HG03135 (cell line): ENCODE measurements around the gene FAM241B.

Source experiments
- ATAC-seq: cut with Tn5 transposase; IDR thresholded peaks from one replicate; pipeline ENCODE4 v1.9.1; 2021; ENCODE audit warnings: mild to moderate bottlenecking, moderate library complexity; ENCODE audit not compliant: unreplicated experiment

Gene FAM241B

DNA sequence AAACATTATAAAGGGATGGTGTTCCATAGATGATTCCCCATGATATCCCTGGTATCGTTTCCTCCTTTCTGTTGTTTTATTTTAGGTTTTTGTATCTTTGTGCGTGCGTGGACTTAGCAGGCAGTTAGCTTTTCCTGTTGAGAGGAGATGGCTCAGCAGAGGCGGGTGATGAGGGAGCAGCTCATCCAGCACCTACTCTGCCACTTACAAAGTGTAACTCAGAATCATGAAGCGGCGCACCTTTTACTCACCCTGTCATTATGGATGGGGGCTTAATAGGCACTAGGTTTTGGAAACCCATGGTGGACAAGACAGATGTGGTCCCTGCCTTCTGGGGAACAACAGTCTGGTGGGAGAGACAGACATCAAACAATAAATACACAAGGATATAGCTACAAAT lies 17.1 kb downstream of the FAM241B start:
- ATAC-seq, result no peak

DNA sequence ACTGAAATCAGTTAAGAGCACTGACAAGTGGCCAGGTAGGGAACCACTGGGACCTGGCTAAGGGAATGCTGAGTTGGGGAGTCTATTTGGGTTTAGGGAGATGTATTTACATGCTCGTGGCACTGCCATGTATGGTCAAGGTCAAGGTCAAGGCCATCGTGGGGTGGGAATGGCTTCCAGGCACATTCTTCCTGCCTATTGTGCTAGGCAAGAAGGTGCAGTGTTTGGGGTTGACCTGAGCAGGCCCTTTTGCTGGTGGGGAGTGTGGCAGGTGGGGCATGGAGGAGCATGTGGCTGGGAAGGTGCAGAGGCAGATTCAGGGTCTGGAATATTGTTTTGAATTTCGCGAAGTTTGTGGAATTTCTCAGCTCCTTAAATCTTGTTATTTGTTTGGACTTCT lies 17.8 kb downstream of the FAM241B start:
- no peak for ATAC-seq

DNA sequence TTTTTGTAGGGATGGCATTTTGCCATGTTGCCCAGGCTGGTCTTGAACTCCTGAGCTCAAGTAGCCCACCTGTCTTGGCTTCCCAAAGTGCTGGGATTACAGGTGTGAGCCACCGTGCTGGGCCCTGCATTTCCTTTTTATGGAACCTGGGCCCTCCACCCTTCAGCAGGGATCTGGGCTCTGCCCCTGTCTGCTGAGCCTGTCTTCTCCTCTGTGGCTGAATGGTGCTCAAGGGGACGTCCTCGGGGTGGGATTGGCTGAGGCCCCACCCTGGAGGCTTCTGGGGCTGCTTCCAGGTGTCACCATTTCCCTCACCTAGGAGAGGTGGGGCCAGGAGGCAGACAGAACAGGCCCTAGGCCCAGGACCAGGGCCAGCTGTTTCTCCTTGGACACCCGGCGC lies 18.4 kb downstream of the FAM241B start:
- no peak for ATAC-seq

DNA sequence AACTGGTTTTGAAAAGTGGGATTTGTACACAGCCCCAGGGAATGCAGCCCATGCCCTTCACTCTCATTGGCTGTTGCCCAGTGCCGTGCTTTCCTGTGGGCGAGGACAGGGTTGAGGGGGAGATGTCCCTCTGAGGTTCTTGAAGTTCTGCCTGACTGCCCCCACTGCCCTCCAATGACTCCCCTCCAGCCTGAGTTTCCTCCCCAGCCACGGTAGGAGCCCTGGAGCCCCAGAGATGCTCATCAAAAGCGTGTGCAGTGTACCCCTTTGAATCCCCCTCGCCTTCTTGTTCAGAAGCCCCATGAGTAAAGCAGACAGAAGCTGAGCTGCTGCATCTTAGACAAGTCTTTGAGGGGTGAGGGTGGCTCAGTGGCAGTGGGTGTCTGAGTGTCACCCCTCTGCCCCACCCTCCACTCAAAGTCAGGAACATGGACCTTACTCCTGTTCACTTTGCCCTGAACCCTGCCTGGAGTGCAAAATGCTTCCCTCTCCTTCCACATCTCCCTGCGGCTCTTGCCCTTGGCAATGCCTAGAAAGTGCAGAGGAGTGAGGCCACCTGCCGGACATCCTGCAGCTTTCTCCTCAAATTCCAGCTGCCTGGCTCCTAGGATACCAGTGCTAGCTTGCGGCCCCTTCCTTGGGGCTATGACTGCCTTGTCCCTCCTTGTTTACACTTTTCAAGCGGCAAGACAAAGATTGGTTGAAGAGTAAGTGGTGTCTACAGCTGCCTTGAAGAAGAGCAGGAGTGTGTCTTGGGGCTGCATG lies 19.9 kb downstream of the FAM241B start:
- ATAC-seq, result no peak

DNA sequence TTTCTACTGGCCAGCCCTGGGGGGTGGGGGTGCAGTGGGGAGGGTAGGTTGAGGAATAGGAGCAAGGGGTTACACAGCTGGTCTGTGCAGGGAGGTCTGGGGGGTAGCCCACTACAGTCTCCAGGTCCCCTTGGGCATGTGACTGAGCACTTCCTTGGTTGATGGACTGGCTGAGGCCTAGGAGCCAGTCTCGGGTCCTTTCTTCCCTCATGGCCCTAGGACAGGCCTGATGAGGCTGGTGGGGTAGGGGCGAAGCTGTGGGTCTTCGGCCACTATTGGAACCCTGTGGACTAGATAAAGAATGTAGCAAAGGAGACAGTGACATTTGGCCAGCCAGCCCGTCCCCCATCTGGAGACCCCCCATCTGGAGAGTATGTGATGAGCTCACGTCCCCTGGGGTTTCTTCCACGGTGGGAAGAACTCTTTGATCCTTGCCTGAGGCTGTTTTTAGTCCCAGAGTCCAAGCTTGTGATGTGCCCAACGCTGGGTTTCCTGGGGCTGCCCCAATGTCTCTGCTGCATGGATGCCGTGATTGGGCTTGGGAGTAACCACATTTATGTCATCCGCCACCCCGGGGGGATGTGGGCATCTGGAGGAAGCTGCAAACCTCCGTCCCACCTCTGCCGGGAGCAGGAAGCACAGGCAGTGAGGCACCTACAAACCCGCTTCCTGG lies 20.7 kb downstream of the FAM241B start:
- ATAC-seq, result no peak

DNA sequence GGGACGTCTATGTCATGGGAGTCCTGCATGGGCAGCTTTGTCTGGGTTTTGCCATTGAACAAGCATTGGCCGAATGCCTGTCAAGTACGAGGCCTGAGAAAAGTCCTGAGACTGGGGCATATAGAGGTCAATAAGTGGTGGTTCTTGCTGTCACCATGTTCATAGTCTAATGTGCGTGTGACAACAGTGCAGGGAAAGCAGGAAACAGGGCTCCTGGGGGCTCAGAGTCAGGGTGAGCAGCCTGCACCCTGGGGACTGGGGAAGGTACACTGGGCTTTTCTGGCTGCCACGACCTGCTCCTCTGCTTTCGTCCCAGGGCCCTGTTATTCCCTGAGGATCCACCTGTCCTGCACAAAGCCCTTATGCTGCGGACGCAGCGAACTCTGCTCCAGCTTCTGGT lies 21.3 kb downstream of the FAM241B start:
- ATAC-seq, result no peak

DNA sequence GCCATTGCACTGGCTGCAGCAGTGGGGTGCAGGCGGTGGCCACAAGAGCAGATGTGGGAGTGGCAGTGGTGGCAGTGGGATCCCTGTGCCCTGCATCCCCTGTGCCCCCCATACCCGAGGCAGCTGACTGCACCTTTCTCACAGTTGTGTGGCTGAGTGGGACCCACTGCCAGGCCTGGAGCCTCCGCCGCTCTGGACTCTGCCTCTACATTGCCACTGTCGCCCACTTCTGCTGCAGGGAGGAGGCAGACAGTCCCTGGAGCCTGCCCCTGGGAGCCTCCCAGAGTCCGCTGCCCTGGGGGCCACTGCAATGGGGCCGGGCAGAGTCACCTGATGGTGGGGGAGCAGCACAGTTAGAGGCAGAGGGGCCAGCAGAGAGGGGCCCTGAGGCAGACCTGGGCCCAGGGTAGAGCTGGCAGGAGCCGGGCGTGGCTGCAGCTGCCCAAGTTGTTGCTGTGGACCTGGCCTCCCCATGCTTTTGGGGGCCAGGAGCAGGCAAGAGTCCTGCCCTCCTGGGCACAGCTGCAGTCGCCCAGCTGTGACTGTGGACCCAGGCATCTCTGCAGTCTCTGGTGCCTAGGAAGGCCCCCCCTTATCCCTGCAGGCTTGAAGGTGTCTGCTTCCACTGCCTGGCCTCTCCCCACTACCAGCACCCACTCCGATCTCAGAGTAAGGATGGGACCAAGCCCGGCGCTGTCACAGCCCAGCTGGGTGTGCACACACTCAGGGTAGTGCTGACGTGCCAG lies 22.2 kb downstream of the FAM241B start:
- ATAC-seq, result no peak

DNA sequence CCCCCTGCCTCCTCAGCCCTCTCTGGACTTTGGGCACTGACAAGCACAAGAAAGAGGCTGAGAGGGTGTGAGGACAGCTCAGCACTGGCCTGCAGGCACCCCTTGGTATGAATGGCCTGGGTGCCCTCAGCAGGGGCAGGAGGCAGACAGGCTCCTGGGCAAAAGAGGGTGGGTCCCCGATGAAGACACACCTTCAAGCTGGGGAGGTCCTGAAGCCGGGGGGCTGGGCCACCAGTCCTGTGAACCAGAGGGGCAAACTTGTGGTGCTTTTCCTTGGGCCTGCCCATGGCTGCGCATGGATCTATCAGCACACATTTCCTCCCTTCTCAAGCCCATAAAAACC lies 22.8 kb downstream of the FAM241B start:
- ATAC-seq, result no peak

DNA sequence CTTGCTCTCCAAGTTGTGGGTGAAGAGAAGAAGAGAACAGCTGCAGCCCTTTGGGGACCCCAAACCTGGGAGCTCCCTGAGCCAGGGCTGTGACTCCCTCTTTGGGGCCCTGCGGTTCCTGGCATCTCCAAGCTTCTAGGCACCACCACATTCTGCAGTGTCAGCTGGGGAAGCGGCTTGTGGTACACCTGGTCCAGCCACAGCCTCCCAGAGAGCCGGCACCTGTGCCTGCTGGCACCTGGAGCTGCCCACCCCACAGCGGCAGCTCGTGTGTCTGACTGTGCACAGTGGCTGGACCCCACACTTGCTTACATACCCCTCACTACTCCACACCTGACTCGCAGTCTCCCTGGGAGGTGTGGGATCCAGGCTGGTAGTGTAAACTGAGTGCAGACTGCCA lies 23.5 kb downstream of the FAM241B start:
- no peak for ATAC-seq

DNA sequence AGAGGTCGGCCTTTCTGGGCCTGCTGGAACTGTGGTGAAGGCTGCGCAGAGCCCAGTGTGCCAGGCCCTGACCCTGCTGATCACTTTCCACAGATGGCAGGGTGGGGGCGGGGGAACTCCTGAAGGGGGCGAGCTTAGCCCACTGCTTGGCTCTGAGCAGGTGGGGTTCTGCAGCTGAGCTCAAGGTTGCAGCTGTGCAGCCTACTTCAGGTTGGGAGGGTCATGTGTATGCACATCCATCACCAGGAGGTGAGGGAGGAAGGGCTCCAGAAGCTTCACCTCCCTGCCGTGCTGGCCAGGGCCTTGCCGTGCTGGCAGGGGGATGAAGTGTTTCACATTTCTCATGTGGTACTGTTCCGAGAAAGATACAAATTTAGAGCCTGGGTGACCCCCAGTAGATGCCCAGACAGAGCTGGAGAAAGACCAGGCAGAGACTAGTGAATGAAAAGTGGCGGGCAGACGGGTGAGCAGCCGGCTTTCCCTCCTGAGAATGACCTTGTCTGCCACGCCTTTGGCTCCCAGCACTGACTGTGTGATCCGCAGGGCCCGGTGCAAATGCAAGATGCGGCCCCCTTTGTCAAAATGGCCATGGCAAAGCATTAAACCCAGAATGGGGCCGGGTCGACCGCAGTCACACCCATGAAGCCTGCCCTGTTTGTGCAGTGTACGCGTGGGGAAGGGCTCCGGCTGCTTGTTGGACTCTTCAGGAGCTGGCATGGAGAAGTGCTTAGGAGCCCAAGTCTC lies 25.2 kb downstream of the FAM241B start:
- no peak for ATAC-seq

DNA sequence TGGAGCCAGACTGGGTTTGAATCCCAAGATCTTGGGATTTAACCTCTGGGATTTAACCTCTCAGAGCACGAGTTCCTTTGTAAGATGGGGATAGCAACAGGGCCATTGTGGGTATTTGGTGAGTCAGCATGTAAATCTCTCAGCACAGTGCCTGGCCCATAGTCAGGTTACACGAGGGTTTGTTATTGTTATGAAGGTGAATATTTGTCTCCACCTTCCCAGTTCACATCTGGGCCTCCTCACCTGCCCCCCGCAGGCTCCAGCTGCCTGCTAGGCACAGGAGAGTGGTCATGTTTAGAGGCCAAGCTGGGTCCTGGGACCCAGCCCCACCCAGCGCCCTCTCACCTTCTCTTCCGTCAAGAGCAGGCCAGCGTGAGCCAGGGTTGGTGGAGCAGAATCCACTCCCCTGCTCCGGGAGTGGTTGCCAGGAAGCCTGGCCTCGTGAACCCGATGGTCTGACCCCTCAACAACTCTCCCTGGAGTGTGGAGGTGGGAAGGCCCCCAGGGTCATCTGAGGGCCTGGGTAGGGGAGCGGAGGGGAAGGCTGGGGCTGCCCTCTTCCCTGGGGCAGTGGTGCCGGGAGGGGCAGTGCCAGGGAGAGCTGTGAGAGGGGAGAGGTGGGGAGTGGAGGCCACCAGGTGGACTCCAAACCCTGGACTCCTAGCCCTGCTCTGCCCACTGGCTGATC lies 26.0 kb downstream of the FAM241B start:
- ATAC-seq, result no peak

DNA sequence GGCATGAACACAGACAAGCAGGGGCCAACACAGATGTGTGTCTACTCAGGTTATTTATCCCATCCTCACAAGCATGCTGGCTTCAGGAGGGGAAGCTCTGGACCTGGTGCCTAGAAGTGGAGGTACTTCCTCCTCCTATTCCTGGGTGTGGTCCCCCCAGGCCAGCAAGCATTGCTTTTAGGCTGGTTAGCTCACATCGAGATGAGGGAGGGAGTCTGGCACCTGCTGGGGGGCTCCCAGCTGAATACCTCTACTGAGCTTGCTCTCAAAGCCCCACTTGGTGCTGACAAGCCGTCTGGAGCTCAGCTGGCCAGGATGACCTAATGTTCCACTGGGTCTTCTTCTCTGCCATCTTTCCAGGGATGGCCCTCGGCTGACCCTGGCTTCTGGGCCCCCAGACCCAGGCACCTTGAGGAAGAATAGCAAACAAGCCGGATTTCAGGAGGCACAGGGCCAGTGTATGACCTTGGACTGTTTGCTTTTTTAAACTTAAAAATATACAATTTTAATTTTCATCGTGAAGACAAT lies 26.8 kb downstream of the FAM241B start:
- ATAC-seq, result no peak

DNA sequence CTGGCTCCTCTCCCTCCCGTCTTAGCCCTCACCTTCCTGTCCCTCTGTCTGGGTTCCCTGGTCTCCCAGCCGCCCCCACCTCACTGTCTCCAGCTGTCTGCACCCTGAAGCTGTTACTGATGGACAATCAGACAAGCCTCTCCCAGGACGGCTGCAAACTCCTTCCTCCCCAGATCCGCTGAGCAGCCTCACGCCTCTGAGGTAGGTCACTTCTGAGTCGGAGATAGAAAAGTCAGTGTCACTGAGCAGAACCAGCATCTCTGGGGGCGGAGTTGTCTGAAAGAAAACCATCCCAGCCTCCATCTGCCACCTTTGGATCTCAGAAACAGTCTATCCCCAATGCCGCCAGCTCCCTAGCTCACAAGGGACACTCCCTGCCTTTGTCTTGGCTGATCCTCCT lies 27.4 kb downstream of the FAM241B start:
- ATAC-seq, result no peak

DNA sequence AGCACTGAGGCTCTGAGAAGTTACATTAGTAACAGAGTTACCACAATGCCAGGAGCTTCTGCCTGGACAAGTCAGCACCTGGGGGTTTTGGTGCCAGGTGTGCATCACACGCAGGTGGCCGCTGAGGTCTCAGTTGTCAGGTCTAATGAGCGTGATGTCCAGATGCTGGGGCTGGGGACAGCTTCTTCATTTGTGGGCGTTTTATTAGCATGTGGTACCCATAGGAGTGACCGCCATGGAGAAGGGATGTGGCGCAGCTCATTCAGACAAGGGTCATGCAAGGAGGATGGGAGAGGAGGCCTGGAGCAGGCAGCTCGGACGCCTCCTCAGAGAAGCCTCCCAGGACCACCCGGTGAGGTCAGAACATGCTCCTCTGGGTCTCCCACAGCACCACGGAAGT lies 27.8 kb downstream of the FAM241B start:
- ATAC-seq, result no peak

DNA sequence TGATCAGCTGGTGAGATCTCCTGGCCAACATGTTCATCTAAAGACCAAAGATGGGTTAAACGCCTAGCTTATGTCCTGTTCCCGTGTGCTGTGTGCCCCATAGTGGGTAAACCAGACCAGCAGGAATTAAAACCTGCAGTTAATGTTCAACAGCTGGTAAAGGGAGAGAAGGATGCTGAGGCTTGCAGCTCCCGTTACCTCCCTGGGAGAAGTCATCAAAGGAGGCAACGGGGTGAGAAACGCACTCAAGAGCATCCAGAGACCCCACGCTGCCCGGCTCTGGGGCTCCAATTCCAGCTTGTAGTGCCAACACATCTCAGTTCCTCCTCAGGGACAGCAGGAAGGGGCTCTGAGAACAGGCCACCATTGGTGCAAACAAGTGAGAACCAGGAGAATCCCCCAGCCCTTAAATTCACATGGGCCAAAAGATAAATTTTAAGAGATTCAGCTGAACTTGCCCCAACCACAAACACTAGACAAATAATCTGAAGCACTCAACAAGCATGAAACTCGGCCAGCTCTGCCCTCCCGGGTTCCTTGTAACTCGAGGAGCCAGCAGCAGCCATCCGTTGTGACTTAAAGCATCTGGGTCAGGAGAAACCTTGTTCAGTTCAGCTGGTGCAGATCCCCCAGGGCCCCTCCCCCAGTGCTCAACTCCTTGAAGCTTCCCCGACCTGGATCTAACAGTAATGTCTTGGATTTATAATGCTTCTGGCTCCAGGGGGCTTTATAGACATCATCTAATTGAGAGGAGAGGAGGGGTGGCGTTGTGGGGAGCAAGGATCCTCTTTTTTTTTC lies 29.4 kb downstream of the FAM241B start:
- no peak for ATAC-seq

DNA sequence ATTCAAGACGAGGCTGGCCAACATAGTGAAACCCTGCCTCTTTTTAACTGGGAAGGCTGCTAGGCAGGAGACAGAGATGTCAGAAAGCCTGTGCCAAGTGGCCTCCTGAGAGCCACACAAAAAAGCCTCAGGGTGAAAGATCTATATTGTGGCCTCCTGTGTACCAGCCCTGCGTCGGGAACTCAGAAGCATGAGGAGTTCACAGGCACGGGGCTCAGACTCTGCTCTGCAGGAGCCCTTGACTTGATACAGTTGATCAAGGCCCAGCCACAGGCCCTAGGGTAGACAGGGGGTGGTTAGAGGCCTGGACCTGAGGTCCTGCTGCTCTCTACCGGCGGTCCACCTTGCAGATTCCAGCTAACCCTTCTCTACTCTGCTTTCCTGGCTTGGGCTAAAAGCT lies 30.2 kb downstream of the FAM241B start:
- ATAC-seq, result no peak

DNA sequence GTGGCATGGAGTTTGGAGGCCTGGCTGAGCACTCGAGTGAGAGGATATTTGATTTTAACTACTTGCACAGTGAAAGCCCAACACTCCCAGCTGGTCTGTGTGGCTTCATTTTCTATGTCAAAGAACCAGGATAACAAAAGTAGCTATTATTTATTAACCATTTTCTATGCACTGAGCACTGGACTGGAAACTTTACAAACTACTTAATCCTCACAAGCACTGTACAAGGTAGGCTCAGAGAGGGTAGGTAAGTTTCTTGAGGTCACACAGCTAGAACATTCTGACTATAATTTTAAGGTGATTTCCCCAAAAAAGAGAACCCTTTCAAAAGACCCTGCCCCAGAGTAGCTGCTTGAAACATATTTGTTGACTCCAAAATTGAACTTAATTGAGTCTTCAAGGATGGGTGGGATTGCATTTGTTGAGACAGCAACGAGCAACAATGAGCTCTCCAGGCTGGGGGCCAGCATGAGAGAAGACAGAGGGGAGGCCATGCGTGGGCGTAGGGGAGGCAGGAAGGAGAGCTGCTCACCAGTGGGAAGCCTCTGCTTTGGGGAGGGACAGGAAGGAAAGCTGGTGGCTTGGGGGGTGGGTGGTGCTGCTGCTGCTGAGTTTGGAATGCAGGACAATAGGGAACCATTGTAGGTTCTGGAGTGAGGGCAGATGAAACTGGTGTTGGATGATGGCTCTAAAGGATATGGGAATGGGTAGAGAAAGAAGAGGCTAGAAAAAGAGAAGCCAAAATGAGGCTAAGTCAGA lies 31.5 kb downstream of the FAM241B start:
- ATAC-seq, result no peak

DNA sequence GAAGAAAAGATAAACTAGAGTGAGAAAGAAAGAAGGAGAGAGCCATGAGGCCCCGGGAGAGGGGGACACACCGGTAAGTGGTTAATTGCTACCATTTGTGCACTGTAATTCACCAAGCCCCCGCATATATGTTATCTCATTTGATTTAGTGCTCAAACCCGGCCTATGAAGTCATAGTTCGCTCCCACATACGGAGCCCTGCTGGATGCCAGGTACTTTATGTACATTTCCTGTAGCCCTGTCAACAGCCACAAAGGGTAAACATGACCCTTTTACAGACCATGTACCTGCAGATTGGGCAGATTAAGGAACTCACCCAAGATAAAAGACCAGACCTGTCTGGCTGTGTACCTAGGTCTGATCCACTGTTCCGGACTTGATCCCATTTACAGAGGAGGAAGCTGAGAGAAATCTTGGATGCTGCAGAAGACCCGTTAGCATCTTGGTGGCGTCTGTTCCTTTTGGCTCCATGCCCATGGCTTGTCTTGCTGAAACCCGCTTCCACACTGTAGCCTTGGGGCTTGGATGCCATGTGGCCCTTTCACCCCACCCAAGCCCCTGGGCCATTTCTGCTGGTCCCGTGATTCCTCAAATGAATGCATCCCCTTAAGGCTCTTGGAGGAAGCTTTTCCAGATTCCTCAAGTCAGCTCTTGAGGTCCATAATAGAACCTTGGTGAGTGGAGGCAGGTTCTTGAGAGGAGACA lies 32.3 kb downstream of the FAM241B start:
- no peak for ATAC-seq
